Endothelial cell of umbilical vein (primary cell): Measurements from ENCODE around the gene ADAP1. TPM values are rescaled to one million over a fixed set of nuclear protein-coding genes. Genes with fewer than 3 reads are reported as not detected.

Experiments
- BruUV-seq: library from RNA; stranded (reverse); fragments of 400-500 nt; replicated peaks from 2 replicates; lab custom pipeline; 2021; lab: Mats Ljungman, UMichigan
- CTCF ChIA-PET: fragments of 300-600, 350-600 bp; sonication (Branson Sonifier 250); formaldehyde crosslinking; loops from one replicate; lab custom pipeline; 2021; ENCODE audit warnings: antibody characterized with exemption, inconsistent platforms; lab: Charles Lee
- POLR2A ChIA-PET: fragments of 300-600, 350-600 bp; sonication (Branson Sonifier 250); formaldehyde crosslinking; loops from one replicate; lab custom pipeline; 2021; ENCODE audit warnings: antibody characterized with exemption, inconsistent platforms; lab: Charles Lee
- DNase-seq: peaks from one replicate; pipeline ENCODE4 v3.0.0-alpha.2; 2011; ENCODE audit warnings: low read depth, low spot score
- FAIRE-seq: peaks from 2 replicates; lab custom pipeline; 2011; peaks lifted over from hg19 to GRCh38; lab: Jason Lieb, UNC
- H2AFZ ChIP-seq: 2 replicates; pipeline ENCODE4 v1.6.0; 2012; ENCODE audit warnings: low read depth, low read length, control low read depth, inconsistent platforms
- H3K27ac ChIP-seq: 2 replicates; pipeline ENCODE4 v1.5.1; 2011; ENCODE audit warnings: low read depth, mild to moderate bottlenecking, control low read depth, low read length, moderate library complexity; ENCODE audit not compliant: insufficient read depth
- H3K27me3 ChIP-seq, 2 experiments: 2 replicates each; pipeline versions ENCODE4 v1.6.0 to v1.6.1; 2011; ENCODE audit warnings: low read length in 2 of 2, mixed read lengths in 1 of 2; ENCODE audit not compliant: control insufficient read depth in 2 of 2, insufficient read depth in 2 of 2
- H3K36me3 ChIP-seq, 2 experiments: 2 replicates in 1 of 2; 3 replicates in 1 of 2; pipeline ENCODE4 v1.5.1; 2011; ENCODE audit warnings: low read length in 2 of 2, mild to moderate bottlenecking in 1 of 2, moderate library complexity in 1 of 2; ENCODE audit not compliant: control insufficient read depth in 2 of 2, insufficient read depth in 2 of 2; ENCODE audit errors: extremely low read depth in 1 of 2
- H3K4me1 ChIP-seq: 3 replicates; pipeline ENCODE4 v1.5.1; 2011; ENCODE audit warnings: mild to moderate bottlenecking, low read length; ENCODE audit not compliant: control insufficient read depth, insufficient read depth; ENCODE audit errors: extremely low read depth
- H3K4me2 ChIP-seq: 2 replicates; pipeline ENCODE4 v1.6.1; 2011; ENCODE audit warnings: low read length, control low read depth, mixed read lengths; ENCODE audit not compliant: insufficient read depth
- H3K4me3 ChIP-seq, 3 experiments: fragments of 200-600 bp in 1 of 3; sonication (generic), shearing (Covaris generic) in 1 of 3; replicated peaks in 1 of 3; 2 replicates each; pipeline ENCODE4 v1.5.1; 2011 to 2016; ENCODE audit warnings: control low read depth in 3 of 3, low read length in 3 of 3, mild to moderate bottlenecking in 2 of 3, inconsistent platforms in 1 of 3, low read depth in 1 of 3, moderate library complexity in 1 of 3; ENCODE audit not compliant: insufficient read depth in 1 of 3
- H3K79me2 ChIP-seq: 2 replicates; pipeline ENCODE4 v1.6.0; 2012; ENCODE audit warnings: low read length, inconsistent platforms; ENCODE audit not compliant: control insufficient read depth, insufficient read depth
- H3K9ac ChIP-seq: replicated peaks from 2 replicates; pipeline ENCODE3; 2011; ENCODE audit warnings: low read length, control low read depth; ENCODE audit not compliant: insufficient read depth; ENCODE audit errors: extremely low read depth
- H3K9me1 ChIP-seq: replicated peaks from 3 replicates; pipeline ENCODE4 v1.6.0; 2011; ENCODE audit warnings: mild to moderate bottlenecking, low read length; ENCODE audit not compliant: control insufficient read depth, insufficient read depth; ENCODE audit errors: extremely low read depth
- H3K9me3 ChIP-seq: replicated peaks from 2 replicates; pipeline ENCODE4 v1.5.1; 2012; ENCODE audit warnings: low read length, inconsistent platforms; ENCODE audit not compliant: control insufficient read depth, insufficient read depth
- H4K20me1 ChIP-seq: replicated peaks from 2 replicates; pipeline ENCODE3; 2011; ENCODE audit warnings: mild to moderate bottlenecking, low read length; ENCODE audit not compliant: control insufficient read depth, insufficient read depth; ENCODE audit errors: extremely low read depth
- EZH2 ChIP-seq: IDR thresholded peaks from 2 replicates; pipeline ENCODE4 v1.6.1; 2012; ENCODE audit warnings: borderline replicate concordance, low read depth, mild to moderate bottlenecking, moderate library complexity, low read length, inconsistent platforms; ENCODE audit not compliant: severe bottlenecking
- FOS ChIP-seq: IDR thresholded peaks from 2 replicates; pipeline ENCODE4 v1.6.1; 2011; ENCODE audit warnings: mild to moderate bottlenecking, low read length, moderate library complexity, borderline replicate concordance; ENCODE audit not compliant: insufficient read depth
- GATA2 ChIP-seq: IDR thresholded peaks from 2 replicates; pipeline ENCODE4 v1.7.0; 2011; ENCODE audit warnings: low read depth, mild to moderate bottlenecking, moderate library complexity, mixed read lengths, low read length; ENCODE audit not compliant: insufficient read length, insufficient read depth
- JUN ChIP-seq: IDR thresholded peaks from 2 replicates; pipeline ENCODE4 v1.6.1; 2011; ENCODE audit warnings: borderline replicate concordance, low read depth; ENCODE audit not compliant: insufficient read length, insufficient read depth
- MYC ChIP-seq: IDR thresholded peaks from one replicate; pipeline ENCODE4 v1.6.1; 2011; ENCODE audit warnings: mild to moderate bottlenecking, low read depth, low read length
- POLR2A ChIP-seq: IDR thresholded peaks from 2 replicates; pipeline ENCODE4 v1.6.1; 2012; ENCODE audit warnings: low read depth, mild to moderate bottlenecking, control low read depth, low read length
- POLR2AphosphoS5 ChIP-seq: IDR thresholded peaks from 2 replicates; pipeline ENCODE4 v1.6.1; 2012; ENCODE audit warnings: low read depth, mild to moderate bottlenecking, control low read depth, low read length, moderate library complexity; ENCODE audit not compliant: insufficient read depth
- dilution Hi-C: fragments of 300-500 bp; cut with MboI; formaldehyde crosslinking; loops from one replicate; pipeline ENCODE4 v1.15.0; 2019; ENCODE audit warnings: low sequenced_read_pairs; ENCODE audit not compliant: extremely low pct_ligation_motif_present
- intact Hi-C: fragments of 100-400 bp; cut with micrococcal nuclease; formaldehyde crosslinking; loops from one replicate; pipeline ENCODE4 v1.10.0; 2022
- polyA plus RNA-seq, 4 experiments: library from polyadenylated mRNA; depleted of rRNA in 3 of 4; stranded (reverse) in 3 of 4; unstranded in 1 of 4; fragments of >200 nt; gene quantifications; 2 replicates each; pipeline versions ENCODE4 v1.2.1 to v1.2.3, GENCODE V29; 2011 to 2012; ENCODE audit warnings: missing spikeins in 1 of 4
- total RNA-seq: library from RNA; stranded (reverse); gene quantifications from 2 replicates; pipeline ENCODE4 v1.2.3, GENCODE V29; 2021
- TF ChIP-seq, protein P1 (sequence below), 2 donors: IDR thresholded peaks; 1 replicate in 1 of 2; 2 replicates in 1 of 2; pipeline ENCODE4 v1.5.1; 2011; ENCODE audit warnings: low read length in 2 of 2, mild to moderate bottlenecking in 2 of 2, moderate library complexity in 2 of 2, control low read depth in 1 of 2, inconsistent platforms in 1 of 2, low read depth in 1 of 2; ENCODE audit not compliant: insufficient read depth in 1 of 2; ENCODE audit errors: extremely low read depth in 1 of 2
- TF ChIP-seq, protein P2 (sequence below): IDR thresholded peaks from 2 replicates; pipeline ENCODE4 v1.6.1; 2011; ENCODE audit not compliant: insufficient read depth, insufficient read length

The ADAP1 gene
- total and polyA plus RNA-seq, 2 donors (not counting 3 experiments of a cell fraction or from before 2014, with no cell fraction given), result 0.49 to 0.58 TPM

DNA sequence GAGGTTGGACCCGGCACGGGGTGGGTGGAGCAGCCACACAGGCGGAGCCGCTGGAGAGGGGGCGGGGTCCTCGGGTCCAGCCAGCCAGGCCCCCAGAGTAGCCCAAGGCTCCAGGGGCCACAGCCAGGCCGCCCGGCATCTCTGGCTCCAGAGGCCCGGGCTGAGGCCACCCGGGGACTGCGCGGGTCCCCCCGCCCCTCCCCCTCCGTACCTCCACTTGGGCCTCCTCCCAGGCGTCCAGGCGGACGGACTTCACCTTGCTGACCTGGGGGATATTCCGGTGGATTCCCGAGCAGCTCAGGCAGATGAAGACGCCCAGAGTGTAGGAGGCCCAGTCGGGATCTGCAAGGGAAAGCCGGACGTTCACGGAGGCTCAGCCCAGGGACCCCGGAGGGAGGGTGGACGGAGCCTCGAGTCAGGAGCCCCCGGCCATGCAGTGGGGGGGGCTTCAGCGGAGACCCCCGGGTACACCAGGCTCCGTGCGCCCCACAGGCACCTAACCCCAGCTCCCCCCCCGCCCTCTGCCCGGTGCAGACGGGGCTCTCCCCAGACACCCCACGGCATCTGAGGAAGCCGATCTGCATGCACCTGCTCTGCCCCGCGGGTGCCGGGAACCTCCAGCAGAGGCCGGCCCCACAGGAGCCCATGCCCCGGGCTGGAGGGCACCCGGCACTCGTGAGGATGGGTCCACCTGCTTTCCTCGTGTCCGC is 19.2 kb downstream of the ADAP1 start:
- FAIRE-seq (no peak), DNase-seq (no peak)
- no TSS peak for BruUV-seq
- ChIA-PET POLR2A (no interaction called here), CTCF (no interaction called here)
- H3K79me2 ChIP-seq, result no peaks in the 10 kb centered on the region
- H3K4me3 ChIP-seq, result no peak overlapping the region
- no peak overlapping the region for H2AFZ ChIP-seq
- dilution Hi-C loops (no loop called here), intact Hi-C loops (no loop called here)
- H3K9me3 ChIP-seq, result no peaks in the 10 kb centered on the region
- no peak overlapping the region for H3K4me2 ChIP-seq
- no peak overlapping the region for H3K27ac ChIP-seq
- H4K20me1 ChIP-seq, result no peaks in the 10 kb centered on the region
- H3K4me1 ChIP-seq, result no peaks in the 10 kb centered on the region
- TF ChIP-seq POLR2A (no peak), MYC (no peak), POLR2AphosphoS5 (no peak), GATA2 (no peak), FOS (no peak), JUN (no peak), EZH2 (no peak)
- TF ChIP-seq, protein P1, sequence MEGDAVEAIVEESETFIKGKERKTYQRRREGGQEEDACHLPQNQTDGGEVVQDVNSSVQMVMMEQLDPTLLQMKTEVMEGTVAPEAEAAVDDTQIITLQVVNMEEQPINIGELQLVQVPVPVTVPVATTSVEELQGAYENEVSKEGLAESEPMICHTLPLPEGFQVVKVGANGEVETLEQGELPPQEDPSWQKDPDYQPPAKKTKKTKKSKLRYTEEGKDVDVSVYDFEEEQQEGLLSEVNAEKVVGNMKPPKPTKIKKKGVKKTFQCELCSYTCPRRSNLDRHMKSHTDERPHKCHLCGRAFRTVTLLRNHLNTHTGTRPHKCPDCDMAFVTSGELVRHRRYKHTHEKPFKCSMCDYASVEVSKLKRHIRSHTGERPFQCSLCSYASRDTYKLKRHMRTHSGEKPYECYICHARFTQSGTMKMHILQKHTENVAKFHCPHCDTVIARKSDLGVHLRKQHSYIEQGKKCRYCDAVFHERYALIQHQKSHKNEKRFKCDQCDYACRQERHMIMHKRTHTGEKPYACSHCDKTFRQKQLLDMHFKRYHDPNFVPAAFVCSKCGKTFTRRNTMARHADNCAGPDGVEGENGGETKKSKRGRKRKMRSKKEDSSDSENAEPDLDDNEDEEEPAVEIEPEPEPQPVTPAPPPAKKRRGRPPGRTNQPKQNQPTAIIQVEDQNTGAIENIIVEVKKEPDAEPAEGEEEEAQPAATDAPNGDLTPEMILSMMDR (IDR thresholded peaks at IDR 0.05; ENCODE audit: extremely low read depth in 1 of 2, insufficient read depth in 1 of 2, low read depth in 1 of 2, low read length in 2 of 2), result no peak
- TF ChIP-seq, protein P2, sequence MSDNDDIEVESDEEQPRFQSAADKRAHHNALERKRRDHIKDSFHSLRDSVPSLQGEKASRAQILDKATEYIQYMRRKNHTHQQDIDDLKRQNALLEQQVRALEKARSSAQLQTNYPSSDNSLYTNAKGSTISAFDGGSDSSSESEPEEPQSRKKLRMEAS, result no peak
- H3K9ac ChIP-seq, result no peak overlapping the region
- no peaks in the 10 kb centered on the region for H3K9me1 ChIP-seq
- H3K27me3 ChIP-seq, result peaks cover 0 to 2% of the 10 kb centered on the region in 2 experiments
- H3K36me3 ChIP-seq, result no peaks in the 10 kb centered on the region
